Panc1 (cell line): ENCODE measurements around the gene TMEM273. TPM values are rescaled to one million over a fixed set of nuclear protein-coding genes. Genes with fewer than 3 reads are reported as not detected.

Experiments
- ATAC-seq: fragments of 200-7000 bp; cut with Tn5 transposase; 2 replicates; pipeline ENCODE4 v1.9.1; 2020; ENCODE audit warnings: mild to moderate bottlenecking, moderate library complexity
- BruUV-seq: library from RNA; stranded (reverse); fragments of 400-500 nt; replicated peaks from 2 replicates; lab custom pipeline; 2021; lab: Mats Ljungman, UMichigan
- CTCF ChIA-PET: fragments of 300-600 bp; sonication (Branson Sonifier 250); formaldehyde crosslinking; loops from one replicate; lab custom pipeline; 2022; ENCODE audit warnings: antibody characterized with exemption; lab: Charles Lee
- POLR2A ChIA-PET: fragments of 300-600 bp; sonication (Branson Sonifier 250); formaldehyde crosslinking; loops from one replicate; lab custom pipeline; 2022; ENCODE audit warnings: antibody characterized with exemption; lab: Charles Lee
- DNase-seq: peaks from one replicate; pipeline ENCODE4 v3.0.0-alpha.2; 2010; ENCODE audit warnings: low read depth, low spot score
- H3K27ac ChIP-seq: 2 replicates; pipeline ENCODE4 v1.5.1; 2011; ENCODE audit warnings: mild to moderate bottlenecking, low read length, inconsistent platforms
- H3K27me3 ChIP-seq: fragments of 200-500 bp; sonication (Bioruptor generic); 2 replicates; pipeline ENCODE4 v1.6.0; 2014; ENCODE audit warnings: low read length, inconsistent platforms; ENCODE audit not compliant: control insufficient read depth, insufficient read depth
- H3K36me3 ChIP-seq: fragments of 200-500 bp; sonication (Bioruptor generic); 2 replicates; pipeline ENCODE4 v1.5.1; 2014; ENCODE audit warnings: inconsistent platforms, mild to moderate bottlenecking, low read length, moderate library complexity; ENCODE audit not compliant: control insufficient read depth, insufficient read depth
- H3K4me1 ChIP-seq: 2 replicates; pipeline ENCODE4 v1.5.1; 2011; ENCODE audit warnings: inconsistent platforms, mild to moderate bottlenecking, low read length, moderate library complexity; ENCODE audit not compliant: control insufficient read depth, insufficient read depth
- H3K4me3 ChIP-seq, 2 experiments: 2 replicates each; pipeline ENCODE4 v1.5.1; 2011 to 2012; ENCODE audit warnings: low read depth in 2 of 2, low read length in 2 of 2, mild to moderate bottlenecking in 2 of 2, inconsistent platforms in 1 of 2, moderate library complexity in 1 of 2
- H3K9me3 ChIP-seq: fragments of 200-500 bp; sonication (Bioruptor generic); 2 replicates; pipeline ENCODE4 v1.5.1; 2014; ENCODE audit warnings: low read depth, mild to moderate bottlenecking, inconsistent platforms, low read length, moderate library complexity; ENCODE audit not compliant: control insufficient read depth, insufficient read depth
- CTCF ChIP-seq: fragments of 450-650 bp; IDR thresholded peaks from 2 replicates; pipeline ENCODE4 v1.5.1; 2017; ENCODE audit warnings: mild to moderate bottlenecking
- POLR2AphosphoS5 ChIP-seq: IDR thresholded peaks from 2 replicates; pipeline ENCODE4 v1.6.1; 2012; ENCODE audit warnings: mild to moderate bottlenecking, low read depth, low read length, moderate library complexity
- REST ChIP-seq, 2 experiments: IDR thresholded peaks; 2 replicates each; pipeline ENCODE4 v1.6.1; 2011 to 2012; ENCODE audit warnings: low read depth in 2 of 2, control low read depth in 1 of 2, low read length in 1 of 2, mild to moderate bottlenecking in 1 of 2, moderate library complexity in 1 of 2; ENCODE audit not compliant: insufficient read depth in 1 of 2
- SIN3A ChIP-seq: IDR thresholded peaks from 2 replicates; pipeline ENCODE4 v1.6.1; 2012; ENCODE audit warnings: low read depth, mild to moderate bottlenecking, low read length, moderate library complexity, borderline replicate concordance; ENCODE audit not compliant: insufficient read depth
- TCF7L2 ChIP-seq: IDR thresholded peaks from 2 replicates; pipeline ENCODE4 v1.6.1; 2011; ENCODE audit warnings: mild to moderate bottlenecking, low read depth, low read length, inconsistent platforms
- in situ Hi-C: cut with HindIII; loops from 2 replicates; pipeline ENCODE4 v1.10.0; 2016; ENCODE audit warnings: low sequenced_read_pairs, low pct_unique_long_range_greater_than_20kb
- intact Hi-C: fragments of 100-400 bp; cut with micrococcal nuclease; formaldehyde crosslinking; loops from one replicate; pipeline ENCODE4 v1.10.0; 2022; ENCODE audit not compliant: unreplicated experiment
- total RNA-seq: library from RNA; stranded (reverse); gene quantifications from one replicate; pipeline ENCODE4 v1.2.1, GENCODE V29; 2021; ENCODE audit not compliant: unreplicated experiment

TMEM273 gene
- total RNA-seq, 1 experiment from 2014 or later: 0.23 TPM

GRCh38 chr10:49106451-49106850 is 81.7 kb downstream of the TMEM273 start:
- in situ Hi-C loops: no loop called here
- CTCF ChIA-PET: no interaction called here
- Histone ChIP-seq H3K4me1 (no peaks in the 10 kb centered on the region), H3K27me3 (no peaks in the 10 kb centered on the region; the same call in 1 of the 2 replicates), H3K4me3 (no peak overlapping the region), H3K9me3 (no peaks in the 10 kb centered on the region), H3K27ac (no peak overlapping the region), H3K36me3 (no peaks in the 10 kb centered on the region)
- DNase-seq (no peak), ATAC-seq (no peak)
- intact Hi-C loops: no loop called here
- BruUV-seq: no TSS peak
- POLR2A ChIA-PET: no interaction called here
- no peak for TF ChIP-seq CTCF
- no peak for TF ChIP-seq POLR2AphosphoS5
- no peak for TF ChIP-seq REST (IDR thresholded peaks at IDR 0.05; ENCODE audit: insufficient read depth in 1 of 2, low read depth in 2 of 2, low read length in 1 of 2)
- no peak for TF ChIP-seq TCF7L2
- no peak for TF ChIP-seq SIN3A

GRCh38 chr10:49105076-49105475 is 83.1 kb downstream of the TMEM273 start:
- Histone ChIP-seq H3K27me3 (peaks cover 5% of the 10 kb centered on the region), H3K36me3 (no peaks in the 10 kb centered on the region), H3K4me3 (no peak overlapping the region), H3K9me3 (no peaks in the 10 kb centered on the region), H3K4me1 (no peaks in the 10 kb centered on the region), H3K27ac (no peak overlapping the region)
- in situ Hi-C loops (no loop called here), intact Hi-C loops (no loop called here)
- POLR2A ChIA-PET: no interaction called here
- ATAC-seq (no peak), DNase-seq (no peak)
- no TSS peak for BruUV-seq
- CTCF ChIA-PET: no interaction called here
- TF ChIP-seq SIN3A: no peak
- TF ChIP-seq TCF7L2: no peak
- TF ChIP-seq CTCF: no peak
- TF ChIP-seq POLR2AphosphoS5: no peak
- no peak for TF ChIP-seq REST (IDR thresholded peaks at IDR 0.05; ENCODE audit: insufficient read depth in 1 of 2, low read depth in 2 of 2, low read length in 1 of 2)

Other genes starting within 250 kb of the TMEM273 start
- gene LRRC18, start 248.6 kb downstream of the TMEM273 start, total RNA-seq: not detected
- 0.13 TPM for gene VSTM4, start 72.9 kb downstream of the TMEM273 start, total RNA-seq
- gene FAM170B, start 54.4 kb downstream of the TMEM273 start, total RNA-seq: not detected
- not detected for gene C10orf71, start 110.8 kb upstream of the TMEM273 start, total RNA-seq
- 0.15 TPM for gene DRGX, start 207.7 kb upstream of the TMEM273 start, total RNA-seq